ENCODE data around the gene CHST2.
"Not testable (repeated sequence)": the region's sequence is repeated elsewhere in the genome, so short reads cannot be mapped to it uniquely, and the experiment has no call there.

Gene CHST2

DNA sequence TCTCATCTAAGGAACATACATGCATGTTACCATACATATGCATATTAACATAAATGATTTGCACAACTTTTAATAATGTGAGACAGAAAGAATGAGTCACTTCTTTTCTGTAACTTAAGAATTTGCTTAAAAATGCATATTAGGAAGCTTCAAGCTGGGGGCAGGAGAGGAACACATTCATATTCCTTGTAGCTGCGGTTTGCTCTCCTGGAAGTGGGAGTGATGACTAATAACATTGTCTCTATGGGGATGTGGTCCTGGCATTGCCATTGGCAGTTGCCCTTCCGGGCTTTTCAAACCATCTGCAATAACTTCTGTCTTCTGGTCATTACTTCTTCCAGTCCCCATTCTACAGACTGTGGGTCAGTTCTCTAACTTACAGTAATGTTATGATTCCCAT, 15.6 kb downstream of the CHST2 start:
- DNase-seq, result no peak

DNA sequence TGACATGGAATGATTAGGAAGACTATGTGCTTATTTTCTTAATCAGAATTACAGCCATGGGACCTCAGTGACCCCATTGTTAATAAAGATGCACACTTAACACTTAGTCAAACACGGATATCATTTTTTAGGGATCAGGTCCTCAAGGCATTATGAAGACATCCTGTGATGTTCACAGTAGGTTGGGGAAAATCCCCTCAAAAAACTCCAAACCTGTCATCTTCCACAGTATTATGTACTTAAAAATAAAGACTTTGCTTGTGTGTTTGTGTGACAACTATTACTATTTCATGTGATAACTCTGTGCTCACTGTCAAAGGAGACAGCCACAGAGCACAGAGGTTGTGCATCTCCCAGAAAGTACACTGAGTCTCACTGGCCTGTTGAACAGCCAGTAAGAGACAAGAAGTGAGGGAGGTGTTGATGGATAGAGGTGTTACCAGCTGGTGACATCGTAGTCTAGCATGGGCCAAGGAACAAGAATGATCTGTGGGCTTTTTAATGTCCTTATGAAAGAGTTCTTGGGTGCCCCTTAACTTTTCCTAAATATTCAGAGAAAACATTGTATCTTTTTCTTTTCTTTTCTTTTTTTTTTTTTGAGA, 18.0 kb downstream of the CHST2 start:
- DNase-seq, result no peak

DNA sequence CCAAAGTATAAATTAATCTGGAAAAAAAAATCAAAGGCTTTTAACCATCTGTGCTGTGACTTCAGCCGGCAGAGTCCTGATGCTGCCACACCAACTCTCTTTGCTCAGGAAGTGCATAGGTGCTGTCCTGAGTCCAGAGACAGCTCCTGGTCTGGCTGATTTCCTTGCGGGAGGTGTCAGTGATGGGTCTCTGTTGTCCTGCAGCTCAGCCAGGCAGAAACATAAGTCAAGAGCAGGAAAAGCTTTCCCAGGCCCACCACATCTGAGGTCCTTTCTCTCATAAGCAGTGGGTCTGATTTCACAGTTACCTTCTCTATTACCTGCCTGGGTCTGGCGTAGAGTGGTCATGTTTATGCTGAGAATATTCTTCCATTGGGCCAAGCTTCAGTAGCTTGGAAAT, 19.4 kb downstream of the CHST2 start:
- DNase-seq, result no peak

DNA sequence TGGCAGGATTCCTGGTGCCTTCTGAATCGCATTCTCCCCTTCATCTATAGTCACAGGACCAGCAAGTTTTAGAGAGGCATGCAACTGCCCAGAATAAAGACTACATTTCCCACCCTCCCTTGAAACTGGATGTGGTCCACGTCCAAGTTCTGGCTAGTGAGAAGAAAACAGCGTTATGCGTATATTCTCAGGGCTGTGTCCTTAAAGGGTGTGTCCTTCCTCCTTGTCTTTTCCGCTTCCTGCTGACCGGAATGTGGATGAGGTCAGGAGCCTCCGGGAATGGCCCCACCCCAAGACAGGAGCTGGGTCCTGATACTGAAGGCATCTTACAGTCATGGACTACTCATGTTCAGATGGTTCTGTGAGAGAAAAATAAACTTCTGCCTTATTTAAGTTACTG, 20.2 kb downstream of the CHST2 start:
- DNase-seq, result no peak

DNA sequence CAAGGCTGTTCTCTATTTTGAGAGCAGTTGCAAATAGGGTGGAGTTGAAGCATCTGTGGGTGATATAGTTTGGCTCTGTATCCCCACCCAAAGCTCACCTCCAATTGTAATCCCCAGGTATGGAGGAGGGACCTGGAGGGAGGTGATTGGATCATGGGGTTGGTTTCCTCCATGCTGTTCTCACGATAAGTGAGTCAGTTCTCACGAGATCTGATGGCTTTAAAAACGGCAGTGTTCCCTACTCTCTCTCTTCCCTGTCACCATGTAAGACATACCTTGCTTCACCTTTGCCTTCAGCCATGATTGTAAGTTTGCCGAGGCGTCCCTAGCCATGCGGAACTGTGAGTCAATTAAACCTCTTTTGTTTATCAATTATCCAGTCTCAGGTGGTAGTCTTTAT, 21.0 kb downstream of the CHST2 start:
- no peak for DNase-seq

DNA sequence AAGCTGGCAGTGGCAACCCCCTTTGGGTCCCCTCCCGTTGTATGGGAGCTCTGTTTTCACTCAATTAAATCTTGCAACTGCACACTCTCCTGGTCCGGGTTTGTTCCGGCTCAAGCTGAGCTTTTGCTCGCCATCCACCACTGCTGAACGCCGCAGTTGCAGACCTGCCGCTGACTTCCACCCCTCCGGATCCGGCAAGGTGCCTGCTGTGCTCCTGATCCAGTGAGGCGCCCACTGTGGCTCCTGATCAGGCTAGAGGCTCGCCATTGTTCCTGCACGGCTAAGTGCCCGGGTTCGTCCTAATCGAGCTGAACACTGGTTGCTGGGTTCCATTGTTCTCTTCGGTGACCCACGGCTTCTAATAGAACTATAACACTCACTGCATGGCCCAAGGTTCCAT, 22.8 kb downstream of the CHST2 start:
- no peak for DNase-seq

DNA sequence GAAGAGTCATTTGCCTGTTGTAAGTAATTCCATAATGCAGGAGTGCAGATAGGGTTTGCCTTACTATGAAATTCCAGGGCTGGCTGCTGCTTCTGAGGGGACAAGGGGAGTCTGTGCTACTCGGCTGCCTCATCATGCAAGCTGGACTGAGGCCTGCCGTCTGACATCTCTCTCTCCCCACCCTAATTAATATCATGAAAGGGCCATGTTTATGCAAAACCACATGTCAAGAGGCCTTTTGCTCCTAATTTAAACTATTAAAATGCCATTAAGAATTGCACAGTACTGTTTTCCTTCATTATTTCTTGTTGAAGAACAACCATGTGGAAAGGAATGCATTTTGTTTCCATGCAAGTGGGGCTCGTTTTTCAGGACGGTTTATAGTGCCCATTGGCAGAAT, 26.3 kb downstream of the CHST2 start:
- DNase-seq, result no peak

DNA sequence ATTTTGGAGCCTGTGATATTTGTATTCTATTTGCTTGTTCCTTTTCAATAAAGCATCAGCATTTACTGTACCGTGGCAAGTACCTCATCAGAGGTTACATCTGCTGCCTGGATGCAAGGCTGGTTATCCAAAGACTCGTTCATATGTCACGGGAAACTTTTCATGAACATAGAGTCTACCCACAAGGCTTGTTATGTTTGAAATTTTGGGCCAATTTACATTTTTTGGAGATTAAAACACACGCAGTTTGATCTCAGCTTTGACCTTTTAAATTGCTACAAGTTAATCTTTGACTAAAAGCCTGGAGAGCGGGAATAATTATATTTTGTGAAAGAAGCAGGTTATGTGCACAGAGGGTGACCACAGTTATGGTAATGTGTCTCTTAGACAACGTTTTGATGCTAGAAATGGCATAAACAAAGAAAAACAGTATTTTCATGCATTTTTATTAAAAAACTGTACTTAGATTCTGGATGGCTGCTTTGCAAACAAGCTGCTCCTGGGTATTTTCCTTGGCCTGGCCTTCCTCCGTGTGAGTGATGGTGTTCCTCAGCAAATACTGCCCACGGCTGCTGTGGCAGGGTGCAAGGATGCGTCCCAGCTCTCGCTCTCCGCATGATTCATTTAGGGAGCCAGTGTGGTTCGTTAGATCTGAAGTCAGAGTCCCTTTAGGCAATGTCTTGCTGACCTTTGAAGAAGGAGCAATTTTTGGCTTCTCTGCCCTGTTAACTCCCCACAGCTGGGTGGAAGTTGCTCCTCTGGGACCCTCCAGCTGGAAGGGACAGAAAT, 27.1 kb downstream of the CHST2 start:
- no peak for DNase-seq

DNA sequence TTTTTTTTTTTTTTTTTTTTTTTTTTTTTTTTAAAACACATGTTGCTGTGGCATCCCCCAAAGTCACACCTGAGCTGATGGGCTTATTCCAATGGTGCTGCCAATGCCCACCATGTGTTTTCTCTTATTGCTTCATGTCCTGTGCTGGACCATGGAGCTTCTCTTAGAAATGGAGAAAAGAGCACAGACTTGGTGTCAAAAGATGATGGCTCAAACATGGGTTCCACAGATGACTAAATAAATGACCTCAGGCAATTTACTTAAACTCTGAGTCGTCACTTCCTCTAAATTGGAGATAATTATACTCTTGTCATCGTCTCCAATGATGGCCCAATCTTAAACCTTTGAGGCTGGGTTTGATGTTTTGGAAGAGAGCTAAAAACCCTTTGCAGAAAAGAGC, 28.1 kb downstream of the CHST2 start:
- DNase-seq, result no peak

DNA sequence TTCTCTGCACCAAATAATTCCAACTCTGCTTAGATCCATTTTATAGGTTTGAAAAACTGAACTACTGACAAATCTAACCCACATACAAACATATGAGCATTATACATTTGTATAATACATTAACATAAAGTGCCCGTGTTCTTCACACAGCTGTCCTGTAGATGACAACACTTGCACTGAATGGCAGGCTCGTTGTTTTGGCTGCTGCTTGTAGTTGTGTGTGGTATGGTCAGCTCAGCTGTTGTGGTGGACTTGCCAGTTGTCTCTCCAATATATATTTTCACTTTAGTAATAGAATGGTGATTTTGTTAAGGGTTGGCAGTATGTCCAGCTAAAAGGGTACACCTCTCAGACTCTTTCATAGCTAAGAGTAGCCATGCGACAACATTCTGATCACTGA, 30.5 kb downstream of the CHST2 start:
- no peak for DNase-seq

DNA sequence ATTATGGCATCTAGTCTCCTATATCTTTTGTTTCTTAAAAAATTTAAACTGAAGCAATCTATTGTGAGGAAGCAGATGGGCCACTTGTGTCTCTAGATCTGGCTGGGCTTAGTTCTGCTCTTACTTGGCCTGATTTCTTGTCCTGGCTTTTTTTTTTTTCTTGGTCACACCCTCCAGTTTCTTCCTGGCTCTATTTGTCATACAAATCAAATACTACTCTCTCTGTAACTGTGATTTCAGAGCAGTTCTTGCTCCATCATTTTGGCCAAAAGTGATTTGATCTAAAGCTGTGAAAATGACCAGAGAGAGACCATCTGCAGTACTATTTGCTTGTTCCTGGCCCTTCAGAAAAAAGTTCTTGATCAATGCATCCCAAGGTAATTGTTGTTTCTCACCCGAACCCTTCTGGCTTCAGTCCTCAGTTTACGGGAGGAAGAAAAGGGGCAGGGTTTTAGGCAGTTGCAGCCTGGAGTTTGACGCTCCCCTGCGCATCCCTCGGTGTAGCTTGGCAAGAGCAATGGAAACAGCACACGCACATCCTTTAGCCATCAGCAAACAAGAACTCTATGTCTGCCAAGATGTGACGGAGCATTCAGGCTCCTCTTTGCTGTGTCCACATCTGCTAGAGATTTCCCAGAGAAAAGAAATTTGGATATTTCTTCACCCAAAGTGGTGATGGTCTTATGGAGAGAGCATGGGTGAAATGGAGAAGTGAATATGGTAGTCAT, 31.6 kb downstream of the CHST2 start:
- no peak for DNase-seq

DNA sequence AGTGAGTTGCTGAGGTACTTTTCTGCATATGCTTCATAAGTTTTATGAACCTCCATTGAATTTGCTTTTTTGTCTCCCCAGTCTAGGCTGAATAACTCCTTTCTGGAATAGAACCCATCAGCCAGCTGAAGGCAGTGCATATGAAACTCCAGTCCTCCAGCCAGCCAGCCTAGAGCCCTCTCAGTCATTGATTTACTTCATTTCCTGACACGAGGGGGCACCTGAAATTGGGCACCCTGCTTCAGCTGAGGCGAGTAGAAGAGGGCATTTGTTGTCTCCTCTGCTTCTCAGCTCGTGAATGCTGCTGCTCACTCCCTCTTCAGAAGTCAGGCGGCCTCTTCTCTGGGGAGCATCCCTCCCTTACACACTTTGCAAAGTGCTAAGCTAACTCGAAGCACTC, 32.5 kb downstream of the CHST2 start:
- DNase-seq, result peak; percentile 1

DNA sequence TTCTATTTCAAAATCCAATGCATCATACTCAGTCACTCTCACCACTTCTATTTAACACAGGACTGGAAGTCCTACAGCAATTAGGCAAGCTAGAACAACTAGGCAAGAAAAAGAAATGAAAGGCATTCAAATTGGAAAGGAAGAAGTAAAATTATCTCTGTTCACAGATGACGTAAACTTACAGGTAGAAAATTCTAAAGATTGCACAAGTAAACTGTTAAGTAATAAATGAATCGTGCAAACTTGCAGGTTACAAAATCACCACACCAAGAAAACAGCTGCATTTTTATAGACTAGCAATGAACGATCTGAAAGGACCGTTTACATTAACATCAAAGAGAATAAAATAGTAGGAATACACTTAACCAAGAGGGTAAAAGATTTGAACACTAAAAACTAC, 36.2 kb downstream of the CHST2 start:
- DNase-seq, result no peak

DNA sequence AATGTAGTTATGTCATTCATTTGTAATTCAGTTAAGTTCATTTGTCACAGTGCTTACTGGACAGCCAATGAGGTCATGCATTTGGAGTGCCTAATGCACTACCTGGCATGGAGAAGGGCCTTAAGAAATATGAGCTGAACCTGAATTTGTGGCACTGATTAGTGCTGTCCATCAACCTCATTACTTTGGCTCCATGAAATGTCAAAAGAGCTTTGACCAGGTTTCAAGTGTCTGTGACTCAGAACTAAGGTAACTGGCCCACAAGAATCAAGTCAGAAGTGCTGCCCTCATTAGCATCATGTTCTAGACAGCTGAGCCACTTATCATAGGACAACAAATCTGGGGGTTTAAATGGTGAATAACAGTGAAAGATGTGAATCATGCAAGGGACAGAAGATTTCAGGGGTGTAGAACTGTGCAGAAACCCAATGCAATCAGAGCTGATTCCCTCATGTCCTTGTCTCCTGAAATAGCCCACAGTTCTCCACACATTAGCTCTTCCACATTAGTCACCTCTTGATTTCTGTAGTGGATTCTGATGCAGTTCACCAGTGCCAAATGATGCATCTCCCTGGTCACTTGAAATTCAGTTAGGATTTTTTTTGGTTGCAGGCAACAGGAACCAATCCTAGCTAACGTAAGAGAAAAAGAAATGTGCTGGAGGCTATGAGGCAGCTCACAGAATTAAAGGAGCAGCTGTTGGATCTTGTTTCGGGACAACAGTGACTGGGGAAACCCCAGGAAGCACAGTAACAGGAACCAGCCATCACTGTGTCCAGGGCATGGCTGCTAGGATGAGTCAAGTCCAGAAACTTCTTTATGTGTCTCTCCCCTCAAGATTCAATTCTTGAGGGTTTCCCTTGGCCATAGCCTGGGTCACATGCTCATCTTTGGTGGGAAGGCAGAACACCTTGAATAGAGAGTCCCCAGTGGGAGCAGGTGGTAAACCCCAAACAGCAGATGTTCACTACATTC, 38.7 kb downstream of the CHST2 start:
- DNase-seq, result no peak

DNA sequence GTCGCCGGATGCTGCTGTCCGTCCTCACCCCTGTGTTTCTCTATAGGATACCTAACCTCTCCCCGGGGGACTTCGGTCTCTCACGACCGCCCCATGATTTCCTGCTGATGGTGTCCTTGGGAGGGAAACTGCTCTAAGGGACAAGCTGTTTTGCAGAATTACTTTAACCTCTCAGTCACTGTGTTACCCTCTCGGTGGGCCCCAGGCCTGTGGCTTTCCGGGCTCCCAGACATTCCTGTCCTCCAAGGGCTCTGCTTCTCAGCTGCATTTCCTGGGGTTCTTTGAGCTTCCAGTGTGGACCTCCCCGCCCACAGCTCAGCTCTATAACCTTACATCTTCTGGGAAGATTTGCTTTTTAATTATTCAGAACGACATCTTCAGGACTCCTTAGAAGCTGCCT, 40.9 kb downstream of the CHST2 start:
- DNase-seq, result no peak

DNA sequence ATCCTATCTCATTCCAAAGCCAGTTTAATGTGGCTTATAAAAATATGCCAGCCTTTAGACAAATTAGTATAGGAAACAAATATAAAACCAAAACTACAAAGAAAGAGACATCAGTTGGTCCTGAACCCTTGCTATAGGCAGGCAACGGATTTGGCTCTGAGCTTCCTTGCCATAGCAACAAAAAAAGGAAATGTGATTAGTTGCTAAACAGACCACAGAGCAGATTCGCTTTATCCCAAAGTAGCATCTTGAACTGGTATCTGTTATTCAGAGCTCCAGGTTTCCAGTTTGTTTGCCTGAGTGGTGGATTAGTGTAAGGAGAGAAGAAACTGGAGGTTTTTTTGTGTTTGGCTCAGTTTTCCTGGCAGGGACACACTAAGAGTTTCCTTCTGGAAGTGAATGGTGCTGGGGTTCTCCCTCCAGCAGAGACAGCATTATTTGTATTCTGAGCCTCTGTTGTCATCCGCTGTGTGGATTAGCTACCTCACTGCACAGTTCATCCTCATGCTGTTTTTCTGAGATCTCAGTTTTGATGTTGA, 44.1 kb downstream of the CHST2 start:
- DNase-seq, result no peak

DNA sequence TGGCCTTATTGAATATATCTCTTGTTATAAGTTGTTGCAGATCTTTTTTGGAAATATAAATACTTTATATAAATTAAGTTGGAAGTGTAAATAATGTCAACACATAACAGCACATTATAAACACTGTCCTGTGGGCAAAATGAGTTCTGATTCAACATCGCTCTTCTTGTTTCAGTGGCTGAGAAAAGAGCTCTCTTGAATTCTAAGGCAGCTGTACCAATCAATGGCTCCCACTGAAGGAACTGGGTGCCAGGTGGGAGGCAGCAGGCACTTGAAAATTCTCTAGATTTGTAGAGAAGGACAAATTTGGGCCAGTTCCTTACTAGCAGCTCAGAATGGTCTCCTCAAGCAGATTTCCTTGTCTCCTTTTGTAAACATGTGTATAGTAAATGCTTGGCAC, 45.6 kb downstream of the CHST2 start:
- DNase-seq, result no peak

DNA sequence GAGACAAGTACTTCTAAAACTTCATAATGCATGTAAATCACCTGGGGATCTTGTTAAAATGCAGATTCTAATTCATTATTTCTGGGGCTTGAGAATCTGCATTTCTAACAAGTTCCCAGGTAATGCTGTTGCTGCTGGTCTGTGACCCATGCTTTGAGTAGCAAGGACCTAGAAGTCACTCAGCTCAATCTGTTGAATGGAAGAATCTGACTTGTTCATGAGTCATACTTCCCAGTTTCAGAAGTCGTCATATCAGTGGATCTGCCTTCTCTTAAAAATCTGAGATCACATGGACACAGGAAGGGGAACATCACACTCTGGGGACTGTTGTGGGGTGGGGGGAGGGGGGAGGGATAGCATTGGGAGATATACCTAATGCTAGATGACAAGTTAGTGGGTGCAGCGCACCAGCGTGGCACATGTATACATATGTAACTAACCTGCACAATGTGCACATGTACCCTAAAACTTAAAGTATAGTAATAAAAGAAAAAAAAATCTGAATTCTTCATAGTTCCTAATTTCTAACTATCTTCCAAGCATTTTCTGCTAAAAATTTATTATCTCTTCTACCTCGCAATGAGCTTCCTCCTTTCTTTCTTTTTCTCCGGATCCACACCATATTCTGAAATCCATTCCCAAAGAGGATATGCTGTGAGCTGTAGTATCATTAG, 46.2 kb downstream of the CHST2 start:
- not testable (repeated sequence) for DNase-seq

DNA sequence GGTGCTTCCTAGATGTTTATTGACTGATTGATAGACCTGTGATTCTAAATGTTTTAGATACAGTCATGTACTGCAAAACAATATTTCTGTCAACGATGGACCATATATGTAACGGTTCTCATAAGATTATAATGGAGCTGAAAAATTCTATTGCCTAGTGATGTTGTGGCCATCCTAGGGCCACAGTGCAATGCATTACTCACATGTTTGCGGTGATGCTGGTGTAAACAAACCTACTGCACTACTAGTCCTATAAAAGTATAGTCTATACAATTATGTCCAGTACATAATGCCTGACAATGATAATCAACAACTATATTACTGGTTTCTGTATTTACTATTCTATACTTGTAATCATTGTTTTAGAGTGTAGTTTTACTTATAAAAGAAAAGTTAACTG, 46.8 kb downstream of the CHST2 start:
- DNase-seq, result no peak

DNA sequence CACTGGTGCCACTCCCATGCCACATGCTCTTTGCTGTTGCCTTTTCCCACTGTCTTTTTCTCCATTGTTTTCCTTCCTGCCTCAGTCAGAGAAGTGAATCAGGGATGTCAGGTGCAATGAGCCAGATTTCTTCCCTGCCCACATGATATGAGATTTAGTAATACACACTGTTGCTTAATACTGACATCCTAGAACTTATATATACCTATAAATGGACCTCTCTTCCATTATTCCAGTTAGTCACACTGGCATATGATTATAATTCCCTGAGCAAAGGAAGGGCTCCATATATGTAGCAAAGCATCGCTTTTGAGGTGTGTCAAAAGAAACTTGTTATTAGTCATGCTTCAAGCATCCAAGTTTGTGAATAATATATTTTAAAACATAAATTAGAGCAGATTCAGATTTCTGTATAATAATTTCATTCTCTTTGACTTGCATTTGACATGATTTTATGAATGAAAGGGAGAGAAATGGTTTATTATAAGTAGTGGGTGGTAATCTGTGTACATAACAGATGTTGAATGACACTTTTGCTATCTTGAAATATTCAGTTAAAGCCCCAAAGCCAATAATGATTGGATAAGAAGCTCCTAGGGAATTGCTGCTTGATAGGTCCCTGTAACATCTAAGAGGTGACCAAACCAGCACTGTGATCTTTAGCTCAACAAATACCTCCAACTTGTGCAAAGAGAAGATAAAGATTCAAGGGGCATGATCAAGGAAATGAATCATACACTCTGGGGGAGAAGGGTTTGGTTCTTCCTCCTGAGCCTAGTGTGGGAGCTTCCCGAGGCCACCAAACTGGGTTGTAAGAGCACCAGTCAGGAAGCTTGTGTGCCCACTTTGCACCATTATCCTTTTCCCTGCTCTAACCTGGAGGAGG, 48.6 kb downstream of the CHST2 start:
- DNase-seq, result no peak

DNA sequence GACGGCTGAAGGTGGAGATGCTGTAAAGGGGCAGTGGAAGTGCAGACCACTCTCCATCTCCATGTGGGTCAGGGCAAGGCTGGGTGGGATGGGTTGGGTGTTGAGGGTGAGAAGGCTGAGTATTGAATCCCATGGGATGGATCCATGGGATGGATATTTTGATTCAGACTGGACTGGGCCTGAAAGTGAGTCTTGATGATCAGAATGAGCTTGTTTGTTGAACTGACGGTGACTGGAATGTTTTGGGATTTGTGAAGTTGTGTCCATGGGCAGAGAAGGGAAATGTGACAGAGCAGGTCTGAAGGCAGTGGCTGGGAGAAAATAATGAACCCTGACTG, 49.3 kb downstream of the CHST2 start:
- DNase-seq, result no peak
